HG03139 (cell line): ENCODE results near the gene RRP9.
"Not testable (repeated sequence)": the region's sequence is repeated elsewhere in the genome, so short reads cannot be mapped to it uniquely, and the experiment has no call there.

ENCODE experiments used
- ATAC-seq: cut with Tn5 transposase; IDR thresholded peaks from one replicate; pipeline ENCODE4 v1.9.1; 2021; ENCODE audit not compliant: unreplicated experiment

The RRP9 gene, protein sequence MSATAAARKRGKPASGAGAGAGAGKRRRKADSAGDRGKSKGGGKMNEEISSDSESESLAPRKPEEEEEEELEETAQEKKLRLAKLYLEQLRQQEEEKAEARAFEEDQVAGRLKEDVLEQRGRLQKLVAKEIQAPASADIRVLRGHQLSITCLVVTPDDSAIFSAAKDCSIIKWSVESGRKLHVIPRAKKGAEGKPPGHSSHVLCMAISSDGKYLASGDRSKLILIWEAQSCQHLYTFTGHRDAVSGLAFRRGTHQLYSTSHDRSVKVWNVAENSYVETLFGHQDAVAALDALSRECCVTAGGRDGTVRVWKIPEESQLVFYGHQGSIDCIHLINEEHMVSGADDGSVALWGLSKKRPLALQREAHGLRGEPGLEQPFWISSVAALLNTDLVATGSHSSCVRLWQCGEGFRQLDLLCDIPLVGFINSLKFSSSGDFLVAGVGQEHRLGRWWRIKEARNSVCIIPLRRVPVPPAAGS

DNA sequence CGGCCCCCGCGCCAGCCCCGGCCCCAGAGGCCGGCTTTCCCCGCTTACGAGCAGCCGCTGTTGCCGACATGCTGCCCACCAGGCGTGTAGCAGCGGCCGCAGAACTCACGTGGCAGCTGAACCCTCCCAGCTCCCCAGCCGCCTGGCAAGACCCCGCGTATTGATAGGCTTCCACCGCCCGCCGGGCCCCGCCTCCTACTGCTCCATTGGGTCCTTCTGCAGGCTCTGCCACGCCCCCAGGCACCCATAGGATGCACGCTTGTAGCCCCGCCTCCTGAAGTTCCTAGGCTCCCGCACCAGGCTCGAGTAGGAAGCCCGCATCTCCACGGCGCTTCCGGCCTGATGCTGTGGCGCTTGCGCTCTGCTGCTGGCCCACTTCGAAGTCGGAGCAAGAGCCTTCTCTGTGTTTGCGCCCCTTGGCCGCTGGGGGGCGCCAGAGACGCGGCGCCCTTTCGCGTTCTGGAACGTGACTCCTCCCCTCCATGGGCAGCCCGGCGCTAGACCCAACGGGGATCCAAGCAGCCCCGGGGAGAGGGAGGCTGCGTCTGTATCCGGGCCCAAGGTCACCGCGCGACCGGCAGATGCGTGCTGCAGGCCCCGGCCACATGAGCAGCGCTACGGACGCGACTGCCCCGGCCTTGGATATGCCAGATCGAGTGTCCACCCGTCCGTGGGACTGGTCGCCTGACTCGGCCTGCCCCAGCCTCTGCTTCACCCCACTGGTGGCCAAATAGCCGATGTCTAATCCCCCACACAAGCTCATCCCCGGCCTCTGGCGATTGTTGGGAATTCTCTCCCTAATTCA is at the start of gene RRP9, which contains the start of gene PARP3:
RRP9 (minus strand) TSS at position 107 of the 805 bp plus-strand sequence; CDS start at position 70, 37 bp downstream.
PARP3 (plus strand) TSS at position 566 of the 805 bp plus-strand sequence. CDS start 993 bp downstream, outside the sequence.
- peak; percentile 83 for ATAC-seq

DNA sequence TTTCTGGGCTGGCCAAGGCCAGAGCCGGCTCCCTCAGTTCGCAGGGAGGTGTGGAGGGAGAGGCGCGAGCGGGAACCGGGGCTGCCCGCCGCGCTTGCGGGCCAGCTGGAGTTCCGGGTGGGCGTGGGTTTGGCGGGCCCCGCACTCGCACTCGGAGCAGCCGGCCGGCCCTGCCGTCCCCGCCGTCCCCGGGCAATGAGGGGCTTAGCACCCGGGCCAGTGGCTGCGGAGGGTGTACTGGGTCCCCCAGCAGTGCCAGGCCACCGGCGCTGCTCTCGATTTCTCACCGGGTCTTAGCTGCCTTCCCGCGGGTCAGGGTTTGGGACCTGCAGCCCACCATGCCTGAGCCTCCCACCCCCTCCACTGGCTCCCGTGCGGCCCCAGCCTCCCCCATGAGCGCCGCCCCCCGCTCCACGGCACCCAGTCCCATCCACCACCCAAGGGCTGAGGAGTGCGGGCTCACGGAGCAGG is 48.8 kb upstream of the RRP9 start:
- ATAC-seq = not testable (repeated sequence)

DNA sequence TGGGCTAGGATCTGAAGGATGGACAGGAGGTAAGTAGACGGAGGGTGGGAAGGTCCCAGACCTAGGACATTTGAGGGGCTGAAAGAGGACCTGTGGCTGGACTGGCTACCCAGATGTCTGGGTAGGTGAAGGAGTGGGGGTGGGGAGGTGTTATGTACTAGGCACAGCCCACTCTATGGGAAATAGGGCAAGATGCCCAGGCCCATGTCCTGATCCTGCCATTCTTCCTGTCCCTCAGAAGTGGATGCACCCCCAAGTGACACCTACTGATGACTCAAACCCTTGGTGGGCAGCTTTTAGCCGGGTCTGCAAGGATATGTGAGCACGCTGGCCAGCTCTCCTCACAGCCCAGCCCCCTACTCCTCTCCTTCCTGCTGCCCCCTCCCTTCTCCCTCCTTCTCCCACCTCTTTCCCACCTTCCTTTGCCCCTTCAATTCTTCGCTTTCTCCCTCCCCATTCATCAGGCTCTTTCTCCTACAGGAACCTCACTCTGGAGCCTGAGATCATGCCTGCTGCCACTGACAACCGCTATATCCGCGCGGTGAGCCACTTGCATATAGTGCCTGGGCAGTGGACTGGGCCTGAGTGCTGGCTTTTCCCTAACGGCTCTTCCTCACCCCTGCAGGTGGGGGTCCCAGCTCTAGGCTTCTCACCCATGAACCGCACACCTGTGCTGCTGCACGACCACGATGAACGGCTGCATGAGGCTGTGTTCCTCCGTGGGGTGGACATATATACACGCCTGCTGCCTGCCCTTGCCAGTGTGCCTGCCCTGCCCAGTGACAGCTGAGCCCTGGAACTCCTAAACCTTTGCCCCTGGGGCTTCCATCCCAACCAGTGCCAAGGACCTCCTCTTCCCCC is 46.8 kb upstream of the RRP9 start:
- no peak for ATAC-seq

DNA sequence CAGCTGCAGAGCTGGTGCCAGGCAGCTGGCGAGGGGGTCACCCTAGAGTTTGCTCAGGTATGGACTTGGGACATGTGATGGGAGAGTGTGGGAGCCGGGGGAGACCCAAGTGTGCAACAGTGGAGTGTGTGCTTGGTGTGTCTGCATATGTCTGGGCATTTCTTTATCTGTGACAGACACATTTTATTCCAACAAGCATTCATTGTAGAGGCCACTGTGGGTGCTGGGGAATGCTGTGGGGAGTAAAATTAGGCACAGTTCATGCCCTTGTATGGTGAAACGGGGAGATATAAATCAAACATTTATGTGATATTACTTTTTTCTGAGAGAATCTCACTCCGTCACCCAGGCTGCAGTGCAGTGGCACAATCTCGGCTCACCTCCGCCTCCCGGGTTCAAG is 45.9 kb upstream of the RRP9 start:
- no peak for ATAC-seq

DNA sequence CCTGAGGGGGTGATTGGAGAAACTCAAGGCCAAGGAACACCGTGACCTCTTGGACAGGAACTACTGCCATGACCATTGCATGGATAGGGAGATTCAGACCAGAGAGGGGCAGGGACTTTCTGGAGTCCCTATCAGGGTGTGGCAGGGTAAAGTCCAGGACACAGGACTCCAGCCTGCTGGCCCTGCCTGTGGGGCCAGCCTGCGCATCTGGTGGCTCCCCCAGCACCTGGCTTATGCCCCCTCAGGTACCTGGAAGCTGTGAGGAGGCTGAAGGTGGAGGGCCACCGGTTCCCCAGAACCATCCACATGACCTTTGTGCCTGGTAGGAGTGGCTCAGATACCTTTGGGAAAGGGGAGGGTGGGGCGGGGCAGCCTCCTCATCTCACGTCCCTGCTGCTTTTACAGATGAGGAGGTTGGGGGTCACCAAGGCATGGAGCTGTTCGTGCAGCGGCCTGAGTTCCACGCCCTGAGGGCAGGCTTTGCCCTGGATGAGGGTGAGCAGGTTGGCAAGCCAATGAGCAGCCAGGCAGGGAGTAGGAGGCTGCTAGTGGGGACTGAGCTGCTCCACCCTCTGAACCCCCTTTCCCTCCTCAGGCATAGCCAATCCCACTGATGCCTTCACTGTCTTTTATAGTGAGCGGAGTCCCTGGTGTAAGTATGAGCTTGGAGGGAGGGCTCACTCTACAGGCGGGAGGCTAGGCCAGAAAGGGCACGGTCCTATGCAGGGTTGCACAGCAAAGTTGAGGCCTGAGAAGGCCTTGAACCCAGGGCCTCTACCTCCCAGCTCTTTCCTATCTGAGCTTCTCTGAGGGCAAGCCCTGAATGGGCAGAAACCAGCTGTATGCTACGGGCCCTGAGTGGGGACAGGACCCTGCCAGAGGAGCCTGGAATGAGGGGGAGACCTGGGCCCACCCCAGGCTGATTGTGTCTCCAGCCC is 44.6 kb upstream of the RRP9 start:
- no peak for ATAC-seq

DNA sequence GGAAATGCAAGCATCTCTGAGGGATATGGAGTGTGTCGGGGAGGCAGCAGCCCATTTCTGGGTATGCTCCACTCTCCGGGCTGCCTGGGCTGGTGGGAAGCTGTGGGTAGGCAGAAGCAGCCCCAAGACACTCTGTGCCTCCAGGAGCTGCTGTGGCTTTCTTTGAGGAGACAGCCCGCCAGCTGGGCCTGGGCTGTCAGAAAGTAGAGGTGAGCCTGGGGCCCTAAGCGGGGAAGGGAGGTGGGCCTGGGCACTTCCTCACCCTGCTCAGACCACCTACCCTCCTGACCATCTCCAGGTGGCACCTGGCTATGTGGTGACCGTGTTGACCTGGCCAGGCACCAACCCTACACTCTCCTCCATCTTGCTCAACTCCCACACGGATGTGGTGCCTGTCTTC is 43.4 kb upstream of the RRP9 start:
- ATAC-seq = no peak

DNA sequence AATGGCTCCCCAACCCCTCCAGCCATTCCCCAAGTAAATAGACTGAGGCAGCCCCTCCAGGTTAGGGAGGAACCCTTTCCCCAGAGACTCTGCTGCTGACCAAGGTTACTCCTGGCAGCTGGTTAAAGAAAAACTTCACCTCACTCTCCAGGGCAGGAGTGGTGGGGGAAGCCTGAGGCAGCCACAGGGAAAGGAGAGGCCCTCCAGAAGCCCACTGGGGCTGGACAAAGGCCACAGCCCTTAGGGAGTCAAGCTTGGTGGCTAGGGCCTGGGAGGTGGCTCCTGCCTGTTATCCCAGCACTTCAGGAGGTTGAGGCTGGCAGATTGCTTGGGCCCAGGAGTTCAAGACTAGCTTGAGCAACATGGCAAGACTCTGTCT is 42.6 kb upstream of the RRP9 start:
- no peak for ATAC-seq

DNA sequence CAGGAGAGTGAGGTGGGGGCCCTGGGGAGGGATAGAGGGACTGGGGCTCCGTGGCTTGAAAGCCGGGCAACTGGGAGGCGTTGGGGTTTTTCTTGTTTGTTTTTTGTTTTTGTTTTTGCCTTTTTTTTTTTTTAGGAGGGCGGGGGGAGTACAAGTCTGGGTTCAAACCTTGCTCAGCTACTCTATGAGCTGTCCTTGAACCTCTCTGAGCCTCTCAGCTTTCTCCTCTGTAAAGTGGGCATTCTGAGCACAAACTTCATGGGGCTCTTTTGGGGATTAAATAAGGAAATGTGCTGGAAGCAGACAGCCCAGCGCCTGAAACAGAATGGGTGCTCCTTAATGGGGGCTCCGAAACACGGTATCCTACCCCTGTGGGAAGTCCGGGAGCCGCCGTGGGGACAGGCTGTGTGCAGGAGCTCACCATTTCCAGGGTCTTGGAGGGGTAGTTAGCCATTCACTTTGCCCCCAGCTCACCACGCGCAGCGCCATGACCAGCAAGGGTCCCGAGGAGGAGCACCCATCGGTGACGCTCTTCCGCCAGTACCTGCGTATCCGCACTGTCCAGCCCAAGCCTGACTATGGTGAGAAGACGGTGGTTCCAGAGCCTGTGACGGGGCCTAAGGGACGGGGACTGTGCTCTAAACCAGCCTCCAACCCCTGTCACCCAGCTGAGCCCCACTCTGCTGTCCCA is 42.0 kb upstream of the RRP9 start:
- ATAC-seq = no peak

DNA sequence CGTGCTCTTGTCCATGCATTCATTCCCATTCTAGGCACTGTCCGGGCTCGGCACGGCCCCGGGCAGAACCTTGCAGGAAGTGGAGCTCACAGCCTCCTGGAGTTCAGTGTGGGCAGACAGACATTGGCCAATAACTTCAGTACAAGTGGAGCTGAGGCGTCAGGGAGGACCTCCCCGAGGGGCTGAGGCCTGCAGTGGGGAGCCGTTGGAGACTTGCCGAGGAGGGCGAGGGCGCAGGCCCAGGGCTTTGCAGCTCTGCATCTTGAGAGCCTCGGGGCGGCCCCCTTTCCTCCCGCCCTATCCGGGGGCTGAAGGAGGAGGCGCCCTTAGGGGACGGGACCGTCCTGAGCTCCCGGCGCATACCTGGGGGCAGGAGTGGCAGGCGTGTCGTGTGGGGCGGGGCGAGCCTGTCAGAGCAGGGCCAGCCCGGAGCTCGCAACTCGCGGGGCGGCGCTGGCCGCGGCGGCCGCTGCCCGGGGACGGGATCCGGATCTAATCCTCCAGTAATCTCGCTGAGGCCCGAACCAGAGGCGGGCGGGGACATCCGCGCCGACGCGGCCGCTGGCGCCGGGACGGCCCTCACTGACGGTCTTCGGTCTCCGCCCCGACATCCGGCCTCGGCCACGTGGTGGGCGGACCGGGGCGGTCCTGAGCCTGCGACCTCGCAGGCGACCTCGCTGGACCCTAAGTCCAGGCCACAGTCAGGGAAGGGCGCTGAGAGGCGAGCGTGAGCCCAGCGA is 41.3 kb upstream of the RRP9 start, which contains the start of gene ACY1:
ACY1 (plus strand) TSS at position 698 of the 740 bp plus-strand sequence. CDS start 530 bp downstream, outside the sequence.
- peak; percentile 64 for ATAC-seq

DNA sequence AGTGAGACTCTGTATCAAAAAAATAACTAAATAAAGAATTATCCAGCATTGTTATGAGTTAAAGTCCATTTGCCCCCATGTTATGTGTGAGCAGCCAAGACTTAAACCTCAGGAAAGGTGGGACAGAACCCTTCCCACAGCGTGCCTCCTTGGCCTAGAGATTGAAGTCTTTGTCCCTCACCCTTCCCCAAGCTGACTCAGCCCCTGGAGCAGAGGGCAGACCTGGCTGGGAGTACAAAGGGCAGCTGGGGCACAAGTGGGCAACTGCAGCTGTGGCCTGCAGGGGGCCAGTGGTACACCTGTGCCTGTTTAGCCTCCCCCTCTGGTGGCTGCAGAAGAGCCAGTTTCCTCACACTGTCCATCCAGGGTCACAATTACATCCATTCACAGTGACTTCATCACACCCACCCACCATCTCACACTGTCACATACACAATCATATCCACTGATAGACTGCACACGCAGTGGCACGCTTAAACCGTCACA is 40.7 kb upstream of the RRP9 start:
- peak; percentile 43 for ATAC-seq

DNA sequence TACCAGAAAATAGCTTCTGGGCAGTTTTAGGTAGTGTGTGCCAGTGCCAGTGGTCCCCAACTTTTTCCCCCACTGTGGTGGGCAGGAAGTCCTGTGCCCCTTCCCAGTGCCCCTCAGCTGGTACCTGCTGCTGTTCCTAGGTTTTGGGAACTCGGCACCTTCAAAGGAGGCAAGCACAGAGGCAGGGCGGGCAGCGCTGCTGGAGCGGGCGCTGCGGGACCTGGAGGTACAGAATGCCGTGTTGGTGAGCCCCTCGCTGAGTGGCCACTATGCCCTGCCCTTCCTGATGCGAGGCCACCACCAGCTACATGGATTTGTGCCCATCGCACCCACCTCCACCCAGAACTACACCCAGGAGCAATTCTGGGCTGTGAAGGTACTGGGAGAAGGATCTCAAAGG is 38.5 kb upstream of the RRP9 start:
- ATAC-seq = no peak

DNA sequence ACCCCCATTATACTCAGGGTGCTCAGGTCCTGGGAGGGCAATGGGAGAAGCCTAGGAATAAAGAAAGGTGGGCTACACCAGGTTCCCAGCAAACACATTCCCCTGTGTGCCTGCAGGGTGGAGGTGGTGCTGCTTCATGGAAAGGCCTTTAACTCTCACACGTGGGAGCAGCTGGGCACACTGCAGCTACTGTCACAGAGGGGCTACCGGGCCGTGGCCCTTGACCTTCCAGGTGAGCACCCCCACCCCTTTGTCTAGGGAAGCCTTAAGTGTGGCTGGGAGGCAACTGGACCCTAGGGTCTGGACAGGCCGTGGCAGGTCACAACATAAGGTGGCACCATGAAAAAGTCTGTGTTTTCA is 36.4 kb upstream of the RRP9 start:
- ATAC-seq = no peak

DNA sequence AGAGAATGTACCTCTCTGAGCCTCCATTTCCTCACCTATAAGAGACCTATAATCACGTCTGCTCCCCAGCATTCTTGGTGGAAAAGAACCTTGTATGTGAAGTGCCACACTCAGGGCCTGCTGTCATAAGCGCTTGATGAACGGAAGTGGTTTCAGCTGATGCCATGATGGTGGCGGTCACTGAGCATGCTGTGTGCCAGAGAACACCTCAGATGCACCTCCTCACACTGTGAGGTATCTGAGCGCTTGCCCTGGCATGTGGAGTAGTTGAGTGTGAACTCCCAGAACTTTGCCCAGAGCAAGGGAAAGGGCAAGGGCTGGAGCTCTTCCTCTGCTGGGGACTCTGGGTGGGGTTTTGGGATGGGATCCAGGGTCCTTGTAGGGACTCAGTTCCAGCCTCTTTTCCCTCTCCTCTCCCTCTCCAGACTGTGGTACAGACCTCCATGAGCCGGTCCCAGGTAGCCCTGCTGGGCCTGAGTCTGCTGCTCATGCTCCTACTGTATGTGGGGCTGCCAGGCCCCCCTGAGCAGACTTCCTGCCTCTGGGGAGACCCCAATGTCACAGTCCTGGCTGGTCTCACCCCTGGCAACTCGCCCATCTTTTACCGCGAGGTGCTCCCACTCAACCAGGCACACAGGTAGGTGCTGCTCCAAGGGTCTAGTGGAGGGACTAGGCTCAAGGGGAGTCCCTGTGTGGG is 35.9 kb upstream of the RRP9 start:
- ATAC-seq = no peak

DNA sequence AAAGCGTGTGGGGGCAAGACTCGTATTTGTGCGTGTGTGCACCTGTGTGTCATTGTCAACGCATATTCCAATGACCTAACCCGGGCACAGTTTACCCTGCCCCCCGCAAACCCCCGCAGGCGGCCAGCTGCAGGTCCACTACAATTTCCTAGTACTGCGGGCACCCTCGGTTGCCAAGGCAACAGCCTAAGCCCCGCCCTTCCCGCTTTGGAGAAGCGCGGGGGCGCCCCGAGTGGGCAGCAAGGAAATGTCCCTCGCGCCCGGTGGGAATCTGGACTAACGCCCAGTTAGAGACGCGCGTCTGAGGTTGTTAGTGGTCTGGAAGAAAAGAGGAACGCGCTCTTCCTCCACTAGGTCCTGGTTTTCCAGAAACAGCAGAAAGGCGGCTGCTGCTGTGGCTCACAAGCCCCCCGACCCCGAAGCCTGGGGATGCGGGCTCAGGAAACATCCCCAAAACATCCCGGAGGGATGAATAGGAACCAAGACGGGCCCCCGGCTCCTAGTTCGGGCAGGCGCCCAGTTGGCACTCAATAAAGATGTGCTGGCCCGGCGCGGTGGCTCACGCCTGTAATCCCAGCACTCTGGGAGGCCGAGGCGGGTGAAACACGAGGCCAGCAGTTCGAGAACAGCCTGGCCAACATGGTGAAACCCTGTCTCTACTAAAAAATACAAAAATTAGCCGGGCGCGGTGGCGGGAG is 34.3 kb upstream of the RRP9 start:
- no peak for ATAC-seq

DNA sequence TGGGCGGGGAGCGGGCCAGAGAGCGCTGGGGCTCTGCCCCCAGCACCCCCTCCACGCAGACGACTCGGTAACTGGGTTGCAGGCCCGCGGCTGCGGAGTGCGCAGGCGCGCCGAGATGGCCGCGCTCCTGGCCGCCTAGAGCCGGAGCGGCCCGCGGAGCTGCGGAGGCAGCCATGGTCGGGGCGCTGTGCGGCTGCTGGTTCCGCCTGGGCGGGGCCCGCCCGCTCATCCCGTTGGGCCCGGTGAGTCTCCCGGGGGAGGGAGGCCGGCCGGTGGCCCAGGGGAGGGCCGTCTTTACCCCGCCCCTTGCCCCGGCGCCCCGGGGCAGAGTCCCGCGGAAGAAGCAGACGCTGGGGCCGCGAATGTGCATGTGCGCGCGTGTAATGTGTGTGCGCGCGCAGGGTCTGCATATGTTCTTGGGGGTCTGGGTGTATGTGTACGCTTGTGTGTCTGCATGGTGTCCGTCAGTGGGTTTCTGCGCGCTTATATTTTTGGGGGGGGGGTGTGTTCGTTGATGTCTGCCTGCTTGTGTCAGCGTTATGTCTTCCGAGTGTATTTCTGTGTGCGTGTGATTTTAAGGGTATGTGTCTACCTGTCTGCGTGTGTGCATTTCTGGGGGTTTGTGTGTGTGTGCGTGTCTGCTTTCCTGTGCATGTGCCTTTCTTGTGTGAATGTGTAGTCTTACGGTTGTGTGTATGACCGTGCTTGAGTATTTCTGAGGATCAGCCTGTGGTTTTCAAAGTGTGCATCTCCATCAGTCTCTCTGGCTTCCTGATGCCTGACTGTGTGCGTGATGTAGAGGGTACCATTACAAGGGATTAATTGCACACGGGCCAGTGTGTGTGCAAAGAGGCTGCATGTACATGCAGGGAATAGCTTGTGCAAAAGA is 33.5 kb upstream of the RRP9 start, which contains the start of gene ABHD14A:
ABHD14A (plus strand) TSS at position 102 of the 889 bp plus-strand sequence; CDS start at position 174, 72 bp downstream.
- peak; percentile 49 for ATAC-seq
